T follicular helper cell (primary cell): ENCODE measurements around the gene DOLPP1.

ENCODE experiments used
- DNase-seq: peaks from one replicate; pipeline ENCODE4 v3.0.0-alpha.2; 2020; ENCODE audit warnings: low read depth

DOLPP1 gene

DNA sequence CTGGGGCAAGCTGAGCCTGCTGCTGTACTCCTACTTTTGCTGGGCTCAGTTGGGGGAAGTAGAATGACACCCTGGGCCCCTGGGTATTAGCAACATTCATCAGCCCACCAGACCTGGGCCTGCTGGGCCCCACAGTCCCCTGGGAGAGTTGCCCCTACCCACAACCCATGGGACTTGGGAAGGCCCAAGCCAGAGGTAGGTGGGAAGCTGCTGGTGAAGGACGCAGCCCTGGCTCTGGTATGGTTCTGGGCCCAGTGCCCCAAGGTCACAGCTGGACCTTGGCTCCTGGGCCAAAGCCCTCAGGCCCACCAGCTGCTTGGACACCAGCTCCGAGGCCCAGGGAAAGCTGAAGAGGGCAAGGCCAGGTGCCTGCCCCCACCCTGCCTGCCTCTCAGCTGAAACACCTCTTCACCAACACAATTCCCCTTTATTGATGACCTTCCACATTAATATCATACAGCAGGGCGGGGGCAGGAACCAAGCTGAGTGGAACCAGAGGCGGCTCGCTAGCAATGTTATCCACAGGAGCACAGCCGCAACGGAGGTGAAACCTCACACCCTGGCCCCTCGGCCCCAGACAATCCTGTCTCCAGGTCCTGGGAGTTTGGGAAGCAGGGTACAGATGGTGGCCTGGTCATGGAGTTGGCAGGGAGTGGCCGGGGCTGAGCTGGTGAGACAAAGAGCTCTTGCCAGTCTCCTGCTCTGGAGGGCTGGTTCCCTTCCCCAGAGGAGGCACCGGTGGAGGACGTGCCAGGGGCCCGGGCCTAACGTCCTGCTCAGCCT is 13.7 kb downstream of the DOLPP1 start:
- no peak for DNase-seq

DNA sequence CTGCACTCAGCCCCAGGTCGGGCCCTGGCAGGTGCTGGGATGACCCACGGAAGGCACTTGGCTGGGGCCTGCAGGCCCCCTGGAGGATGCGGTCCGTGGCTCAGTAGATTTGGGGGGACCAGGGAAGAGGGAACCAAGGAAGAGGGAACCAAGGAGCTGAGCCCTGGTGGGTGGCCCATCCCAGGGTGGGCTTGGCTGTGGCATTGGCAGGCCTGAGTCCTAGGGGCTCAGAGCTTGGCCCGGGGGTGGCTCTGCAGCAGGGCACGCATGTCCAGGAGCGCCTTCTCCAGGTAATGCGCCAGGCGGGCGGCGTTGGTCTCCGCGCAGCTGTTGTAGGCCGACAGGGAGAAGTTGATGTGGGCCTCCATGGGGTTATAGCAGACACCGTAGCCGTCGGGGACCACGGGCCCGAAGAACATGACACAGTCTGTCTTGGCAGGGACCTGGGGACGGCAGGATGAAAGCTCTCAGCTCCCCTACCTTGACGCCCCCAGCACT is 14.3 kb downstream of the DOLPP1 start:
- DNase-seq: no peak

DNA sequence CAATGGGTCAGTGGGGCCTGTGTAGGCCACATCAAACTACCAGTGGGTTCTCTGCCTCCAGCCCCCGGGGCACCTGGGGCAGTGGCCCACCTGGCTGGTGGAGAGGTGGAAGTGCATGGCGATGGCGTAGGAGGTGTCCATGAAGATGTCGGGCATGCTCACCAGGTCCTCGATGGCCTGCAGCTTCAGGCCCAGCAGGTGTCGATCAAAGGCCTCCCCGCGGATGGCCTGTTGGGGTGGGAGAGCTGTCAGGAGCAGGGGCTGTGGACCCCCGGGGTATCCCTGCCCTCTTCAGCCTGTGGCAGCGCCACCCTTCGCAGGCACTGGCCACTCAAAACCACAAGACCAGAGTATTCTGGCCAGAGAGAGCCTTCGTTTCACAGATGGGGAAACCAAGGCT is 15.0 kb downstream of the DOLPP1 start:
- DNase-seq: no peak

DNA sequence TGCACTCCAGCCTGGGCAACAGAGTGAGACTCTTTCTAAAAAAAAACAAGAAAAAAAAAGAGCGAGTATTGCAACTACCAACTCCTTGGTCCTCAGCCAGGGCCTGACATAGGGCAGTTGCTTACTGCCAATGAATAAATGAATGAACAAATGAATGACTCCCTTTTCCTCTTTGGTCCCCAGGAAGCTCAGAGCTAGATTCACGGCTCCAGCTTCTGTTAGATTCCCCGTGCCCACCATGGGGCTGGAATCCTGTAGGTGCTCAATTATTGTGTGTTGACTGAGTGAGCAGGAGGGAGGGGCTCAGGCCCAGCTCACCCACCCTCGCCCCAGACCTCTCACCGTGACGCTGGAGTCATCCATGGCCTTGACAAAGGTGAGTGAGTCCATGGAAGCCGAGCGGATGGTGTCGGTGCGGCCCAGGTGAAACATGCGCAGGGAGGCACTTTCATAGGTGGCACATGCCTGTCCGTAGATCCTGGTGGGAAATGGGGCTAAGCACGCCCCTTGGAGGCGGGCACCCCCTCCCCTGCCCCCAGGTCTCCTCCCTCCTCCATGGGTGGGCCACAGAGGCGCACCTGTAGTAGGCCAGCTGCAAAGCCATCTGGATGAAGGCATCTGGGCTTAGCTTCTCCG is 16.9 kb downstream of the DOLPP1 start:
- no peak for DNase-seq

GRCh38 chr9:129098328-129098727 is 17.4 kb downstream of the DOLPP1 start:
- DNase-seq: no peak

DNA sequence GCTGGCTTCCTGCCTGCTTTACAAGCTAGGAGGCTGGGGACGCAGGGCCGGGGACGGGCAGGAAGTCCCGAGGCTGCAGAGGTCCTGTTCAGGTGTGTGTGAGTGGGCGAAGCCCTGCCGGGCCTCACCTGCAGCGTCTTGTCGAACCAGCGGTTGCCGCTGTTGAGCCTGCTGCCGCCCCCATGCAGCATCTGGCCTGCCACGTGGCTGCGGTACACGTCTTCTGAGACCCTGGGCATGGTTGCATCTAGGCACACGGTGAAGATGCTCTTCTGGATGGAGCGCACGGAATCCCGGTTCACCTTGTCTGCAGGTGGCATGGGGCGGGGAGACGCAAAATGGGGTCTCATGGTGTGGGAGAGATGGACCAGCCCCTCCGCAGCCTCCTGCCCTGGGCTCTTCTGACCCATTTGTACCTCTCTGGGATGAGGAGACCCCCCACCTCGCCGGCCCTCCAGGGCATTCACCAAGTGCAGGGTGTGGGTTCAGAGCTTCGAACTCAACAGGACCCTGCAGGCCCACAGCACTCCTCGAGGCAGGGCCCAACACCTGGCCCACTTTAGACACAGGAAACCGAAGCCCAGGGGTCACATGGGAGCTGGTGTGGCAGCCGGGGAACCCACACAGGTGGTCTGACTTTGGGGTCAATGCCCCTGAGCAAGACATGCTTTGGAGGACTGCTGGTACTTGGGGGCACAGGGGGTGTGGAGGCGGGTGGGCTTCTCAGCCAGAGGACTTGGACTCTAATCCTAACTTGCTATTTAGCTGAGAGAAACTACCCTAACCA is 19.7 kb downstream of the DOLPP1 start:
- DNase-seq: no peak

DNA sequence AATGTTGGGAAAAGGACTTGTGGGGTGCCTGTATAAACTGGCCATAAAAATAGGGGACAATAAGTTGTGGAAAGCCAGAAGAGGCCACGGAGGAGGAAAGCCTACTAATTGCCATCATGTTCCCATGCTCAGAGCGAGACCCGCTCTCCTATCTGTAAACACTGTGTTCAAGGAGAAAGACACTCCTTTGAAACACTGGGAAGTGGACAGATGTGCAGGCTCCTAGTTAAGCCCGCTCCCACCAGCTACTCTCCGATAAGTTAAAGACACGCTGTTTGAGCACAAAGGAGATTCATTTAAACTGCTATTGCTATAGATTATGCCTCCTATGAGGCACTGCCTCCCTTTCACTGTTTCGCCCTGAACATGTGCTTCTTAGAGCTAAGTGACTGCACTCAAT is 20.4 kb downstream of the DOLPP1 start:
- DNase-seq: no peak

DNA sequence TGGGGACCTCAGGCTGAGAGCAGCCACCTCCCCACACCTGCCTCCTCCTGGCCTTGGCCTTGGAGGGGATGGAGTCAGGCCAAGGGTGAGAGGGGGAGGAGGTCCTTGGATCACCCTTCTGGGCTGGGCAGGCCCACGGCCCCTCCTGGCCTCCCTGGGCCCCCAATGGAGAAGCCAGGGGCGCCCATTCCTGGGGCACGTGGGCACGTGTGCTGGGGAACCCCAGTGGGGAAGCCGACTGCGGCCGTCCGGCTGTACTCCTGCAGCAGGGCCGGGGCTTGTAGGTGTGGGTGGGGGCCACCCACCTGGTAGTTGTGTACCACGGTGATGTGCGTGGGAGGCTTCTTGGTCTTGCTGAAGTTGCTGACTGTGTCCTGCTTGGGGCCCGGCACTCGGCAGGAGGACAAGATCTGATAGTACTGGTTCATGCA is 21.2 kb downstream of the DOLPP1 start:
- DNase-seq: no peak

GRCh38 chr9:129102791-129103594 is 22.1 kb downstream of the DOLPP1 start:
- DNase-seq: no peak

GRCh38 chr9:129103595-129103965 is 22.7 kb downstream of the DOLPP1 start:
- DNase-seq: no peak

- no peak for DNase-seq
Measured at GRCh38 chr9:129104051-129104450, 23.1 kb downstream of the DOLPP1 start.

- no peak for DNase-seq
Measured at GRCh38 chr9:129105857-129106694, 25.2 kb downstream of the DOLPP1 start.

DNA sequence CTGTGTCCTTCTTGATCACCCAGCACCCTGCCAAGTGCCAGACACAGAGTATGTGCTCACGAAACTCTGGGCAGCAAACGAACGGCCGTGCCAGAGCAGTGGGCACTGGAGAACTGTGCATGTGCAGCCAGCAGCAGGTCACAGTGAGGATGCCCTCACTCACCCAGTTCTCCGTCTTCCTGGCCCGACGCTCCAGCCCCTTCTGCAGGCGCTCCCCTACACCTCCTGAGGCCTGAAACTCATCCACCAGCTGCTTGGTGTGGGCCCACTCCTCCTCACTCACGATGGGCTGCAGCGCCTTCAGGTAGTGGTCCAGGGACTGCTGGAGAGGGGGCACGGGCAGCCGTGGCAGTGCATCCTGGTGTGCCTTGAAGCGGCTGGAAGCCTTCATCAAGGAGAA is 26.7 kb downstream of the DOLPP1 start:
- no peak for DNase-seq

DNA sequence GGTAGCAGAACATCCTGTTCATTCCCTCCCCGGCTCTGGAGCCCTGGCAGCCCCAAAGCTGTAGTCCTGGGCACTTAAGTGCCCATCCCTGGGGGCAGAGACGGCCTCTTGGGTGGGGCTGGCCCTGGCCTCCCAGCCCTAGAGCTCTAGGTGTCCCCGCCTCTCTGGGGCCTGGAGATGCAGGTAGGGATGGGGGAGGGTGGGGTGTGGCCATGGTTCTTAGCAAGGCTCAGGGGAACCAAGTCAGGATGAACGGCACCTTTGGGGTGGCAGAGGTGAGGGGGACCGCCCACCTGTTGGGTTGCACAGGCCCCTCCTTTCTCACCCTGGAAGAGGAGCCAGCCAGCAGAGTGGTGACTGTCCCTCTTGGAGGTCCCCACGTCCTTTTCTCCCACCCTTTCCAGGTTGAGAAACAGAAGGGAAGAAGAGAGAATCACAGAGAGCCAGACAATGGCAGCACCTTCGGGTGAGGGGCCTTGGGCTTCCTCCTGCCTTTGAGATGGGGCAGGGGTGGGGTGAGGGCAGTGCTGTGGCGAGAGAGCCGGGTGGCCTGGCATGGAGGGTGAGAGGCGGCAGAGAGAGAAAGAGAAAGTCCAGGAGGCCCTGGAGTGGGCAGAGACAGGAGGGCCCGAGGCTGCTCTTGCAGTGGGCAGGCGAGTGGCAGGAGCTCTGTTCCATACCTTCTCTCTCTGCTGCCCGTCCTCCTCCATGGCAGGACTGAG is 27.3 kb downstream of the DOLPP1 start:
- no peak for DNase-seq

- DNase-seq: no peak
Measured at GRCh38 chr9:129108805-129109536, 28.1 kb downstream of the DOLPP1 start.

DNA sequence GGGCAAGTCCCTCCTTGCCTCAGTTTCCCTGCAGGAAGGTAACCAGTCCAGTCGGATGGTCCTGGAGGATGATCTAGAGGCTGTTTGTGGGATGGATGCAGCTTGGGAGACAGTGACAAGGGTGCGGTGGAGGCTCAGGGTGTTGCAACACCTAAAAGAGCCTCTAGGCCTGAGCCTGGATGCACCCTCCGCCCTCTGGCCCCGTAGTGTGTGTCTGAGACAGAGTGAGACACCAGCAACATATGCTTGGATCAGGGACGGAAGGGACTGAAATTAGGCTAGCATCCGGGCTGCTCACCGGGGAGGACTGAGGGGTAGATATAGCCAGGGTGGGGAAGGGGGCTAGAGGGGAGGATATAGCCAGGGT is 28.6 kb downstream of the DOLPP1 start:
- no peak for DNase-seq

GRCh38 chr9:129109952-129110739 is 29.2 kb downstream of the DOLPP1 start:
- no peak for DNase-seq

DNA sequence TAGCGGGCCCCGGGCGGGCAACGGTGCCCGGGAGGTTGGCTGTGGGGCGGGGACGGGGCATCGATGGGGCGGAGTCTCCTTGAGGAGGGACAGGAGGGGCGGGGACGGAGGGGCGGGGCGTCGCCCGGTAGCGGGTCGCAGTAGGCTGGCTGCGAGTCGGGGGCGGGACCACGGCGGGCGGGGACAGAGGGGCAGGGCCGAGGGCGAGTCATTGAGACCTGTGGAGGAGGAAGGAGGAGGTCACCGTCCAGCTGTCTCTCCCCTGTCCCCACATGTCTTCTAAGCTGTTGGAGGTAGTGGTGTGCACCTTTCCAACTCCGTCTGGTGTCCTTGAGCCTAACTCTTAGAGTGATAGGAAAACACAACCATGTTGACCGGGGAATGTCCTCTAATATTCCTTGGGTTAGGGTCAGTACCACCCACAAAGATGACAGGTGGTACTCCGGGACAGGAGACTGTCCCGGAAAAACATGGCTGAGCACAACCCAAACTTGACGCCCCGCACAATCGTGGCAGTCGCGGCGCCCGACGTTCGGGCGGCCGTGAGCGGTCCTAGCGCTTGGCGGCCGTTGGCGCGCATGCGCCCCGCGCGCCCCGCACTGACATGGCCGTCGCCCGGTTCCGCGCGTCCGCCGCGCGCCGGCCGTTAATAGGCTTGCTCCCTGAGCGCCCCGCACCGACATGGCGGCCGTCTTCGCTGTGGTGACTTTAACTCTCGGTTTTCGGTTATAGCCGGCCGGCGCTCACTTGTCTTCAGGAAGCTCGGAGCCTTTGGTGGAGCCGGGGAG is 30.0 kb downstream of the DOLPP1 start, which contains the start of the genes CRAT and PTPA:
Gene CRAT, minus strand, starts transcription at position 54 of the 788 bp plus-strand sequence. CDS start 284 bp downstream, outside the sequence.
Gene PTPA, plus strand, starts transcription at position 676 of the 788 bp plus-strand sequence. CDS start 186 bp downstream, outside the sequence.
- peak; percentile 96 for DNase-seq
